Mesenchymal stem cell (in vitro differentiated cells and primary cell): ENCODE measurements around the gene MYO9A.

Experiments used
- DNase-seq: peaks from one replicate; pipeline ENCODE4 v3.0.0-alpha.2; 2013
- H2AFZ ChIP-seq: one replicate; pipeline ENCODE4 v1.6.1; 2013; ENCODE audit warnings: low read depth, mild to moderate bottlenecking, control low read depth, inconsistent platforms, low read length, moderate library complexity
- H2AK5ac ChIP-seq: 2 replicates; pipeline ENCODE4 v1.6.1; 2013; ENCODE audit warnings: low read length, moderate library complexity, mild to moderate bottlenecking, inconsistent platforms; ENCODE audit not compliant: severe bottlenecking
- H2BK120ac ChIP-seq: one replicate; pipeline ENCODE4 v1.6.1; 2013; ENCODE audit warnings: low read depth, mild to moderate bottlenecking, inconsistent platforms, low read length, moderate library complexity
- H2BK12ac ChIP-seq, 2 experiments: one replicate each; pipeline ENCODE4 v1.6.1; 2013; ENCODE audit warnings: inconsistent platforms in 2 of 2, low read length in 2 of 2, mild to moderate bottlenecking in 2 of 2, moderate library complexity in 2 of 2, control low read depth in 1 of 2
- H2BK15ac ChIP-seq: one replicate; pipeline ENCODE4 v1.6.1; 2013; ENCODE audit warnings: mild to moderate bottlenecking, low read depth, inconsistent platforms; ENCODE audit not compliant: poor library complexity, severe bottlenecking
- H2BK5ac ChIP-seq: 2 replicates; pipeline ENCODE4 v1.6.1; 2013; ENCODE audit warnings: low read depth, mild to moderate bottlenecking, low read length, control low read depth, inconsistent platforms; ENCODE audit not compliant: poor library complexity, severe bottlenecking
- H3K14ac ChIP-seq, 2 experiments: one replicate each; pipeline ENCODE4 v1.6.1; 2013; ENCODE audit warnings: inconsistent platforms in 2 of 2, low read length in 2 of 2, control low read depth in 1 of 2, mild to moderate bottlenecking in 1 of 2, moderate library complexity in 1 of 2
- H3K18ac ChIP-seq, 2 experiments: one replicate each; pipeline ENCODE4 v1.6.1; 2013; ENCODE audit warnings: inconsistent platforms in 2 of 2, low read length in 2 of 2, control low read depth in 1 of 2, low read depth in 1 of 2, mild to moderate bottlenecking in 1 of 2
- H3K23ac ChIP-seq, 2 experiments: one replicate each; pipeline ENCODE4 v1.6.1; 2013; ENCODE audit warnings: inconsistent platforms in 2 of 2, low read length in 2 of 2, mild to moderate bottlenecking in 2 of 2, moderate library complexity in 2 of 2, control low read depth in 1 of 2
- H3K27ac ChIP-seq: 2 replicates; pipeline ENCODE4 v1.5.1; 2013; ENCODE audit warnings: mild to moderate bottlenecking, moderate library complexity, low read length, control low read depth, inconsistent platforms; ENCODE audit not compliant: poor library complexity, severe bottlenecking
- H3K27me3 ChIP-seq, 2 experiments: 2 replicates each; pipeline versions ENCODE4 v1.6.1 to v1.7.0; 2013; ENCODE audit warnings: low read length in 2 of 2, mild to moderate bottlenecking in 2 of 2, moderate library complexity in 2 of 2, control low read depth in 1 of 2, inconsistent platforms in 1 of 2; ENCODE audit not compliant: control insufficient read depth in 1 of 2, insufficient read depth in 1 of 2
- H3K36me3 ChIP-seq, 2 experiments: 2 replicates each; pipeline versions ENCODE4 v1.6.1 to v1.7.0; 2013; ENCODE audit warnings: low read length in 2 of 2, control low read depth in 1 of 2, inconsistent platforms in 1 of 2, low read depth in 1 of 2, mild to moderate bottlenecking in 1 of 2; ENCODE audit not compliant: insufficient read depth in 2 of 2, control insufficient read depth in 1 of 2
- H3K4ac ChIP-seq, 2 experiments: one replicate each; pipeline ENCODE4 v1.6.1; 2013; ENCODE audit warnings: inconsistent platforms in 2 of 2, low read length in 2 of 2, mild to moderate bottlenecking in 2 of 2, moderate library complexity in 2 of 2, control low read depth in 1 of 2, low read depth in 1 of 2
- H3K4me1 ChIP-seq: 2 replicates; pipeline ENCODE4 v1.6.1; 2013; ENCODE audit warnings: low read depth, low read length, control low read depth; ENCODE audit not compliant: control insufficient read depth, insufficient read depth
- H3K4me2 ChIP-seq: 2 replicates; pipeline ENCODE4 v1.6.1; 2013; ENCODE audit warnings: low read length, mild to moderate bottlenecking, inconsistent platforms; ENCODE audit not compliant: poor library complexity, severe bottlenecking
- H3K4me3 ChIP-seq, 2 experiments: 2 replicates each; pipeline versions ENCODE4 v1.5.1 to v1.7.0; 2013; ENCODE audit warnings: low read length in 2 of 2, mild to moderate bottlenecking in 2 of 2, control low read depth in 1 of 2, low read depth in 1 of 2; ENCODE audit not compliant: insufficient read depth in 1 of 2
- H3K79me1 ChIP-seq: replicated peaks from 2 replicates; pipeline ENCODE4 v1.6.1; 2013; ENCODE audit warnings: mild to moderate bottlenecking, control low read depth, low read length, inconsistent platforms; ENCODE audit not compliant: poor library complexity, severe bottlenecking
- H3K9ac ChIP-seq: 2 replicates; pipeline ENCODE4 v1.7.0; 2013; ENCODE audit warnings: mild to moderate bottlenecking, low read length, moderate library complexity
- H3K9me3 ChIP-seq: 2 replicates; pipeline ENCODE4 v1.7.0; 2013; ENCODE audit warnings: mild to moderate bottlenecking, low read length; ENCODE audit not compliant: control insufficient read depth
- H4K8ac ChIP-seq: one replicate; pipeline ENCODE4 v1.6.1; 2013; ENCODE audit warnings: inconsistent platforms, mild to moderate bottlenecking, low read length, moderate library complexity
- H4K91ac ChIP-seq: one replicate; pipeline ENCODE4 v1.6.1; 2013; ENCODE audit warnings: mild to moderate bottlenecking, low read length, inconsistent platforms
- WGBS: methylation state at CpG from one replicate; pipeline ENCODE4 v1.1.7; 2013; ENCODE audit warnings: mixed read lengths; 5-methylcytosine and 5-hydroxymethylcytosine counted together

The MYO9A gene

DNA sequence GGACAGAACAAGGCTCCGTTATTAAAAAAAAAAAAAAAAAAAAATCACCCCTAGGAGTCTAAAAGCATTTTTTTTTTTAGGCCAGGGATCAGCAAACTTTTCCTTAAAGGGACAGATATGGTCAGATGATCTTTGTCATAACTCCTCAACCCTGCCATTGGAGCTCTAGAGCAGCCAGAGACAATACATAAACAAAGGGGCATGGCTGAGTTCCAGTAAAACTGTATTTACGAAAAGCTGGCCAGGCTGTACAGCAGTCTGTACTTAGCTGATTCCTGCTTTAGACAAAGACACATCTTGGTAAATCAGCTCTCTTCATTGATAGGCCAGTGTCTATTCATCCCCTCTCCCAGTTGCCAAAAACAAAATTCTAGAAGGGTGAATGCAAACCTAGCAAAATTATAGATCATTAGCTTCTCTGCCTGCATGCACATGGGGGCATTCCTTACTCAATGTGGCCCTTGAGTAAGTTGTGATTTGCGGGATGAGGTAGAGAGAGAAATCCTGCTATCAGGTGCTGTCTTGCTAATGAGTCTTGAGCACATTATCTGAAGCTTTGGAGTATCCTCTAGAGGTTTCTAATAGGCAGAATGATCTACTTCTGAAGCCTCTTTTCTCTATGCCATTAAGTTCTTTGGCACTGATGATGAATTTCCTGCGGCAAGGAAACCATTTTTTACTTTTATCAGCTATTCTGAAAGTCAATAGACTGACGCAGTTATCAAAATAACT, 35.5 kb upstream of the MYO9A start:
- H3K36me3 ChIP-seq, result no peaks in the 10 kb centered on the region
- H2BK15ac ChIP-seq, result no peak overlapping the region
- 91% methylated on average over 5 of the region's 5 CpGs for WGBS
- H2BK5ac ChIP-seq, result no peak overlapping the region
- H3K23ac ChIP-seq, result no peak overlapping the region
- H3K4me2 ChIP-seq, result no peak overlapping the region
- no peak overlapping the region for H4K91ac ChIP-seq
- H2BK12ac ChIP-seq, result no peak overlapping the region
- no peak overlapping the region for H2BK120ac ChIP-seq
- no peak overlapping the region for H4K8ac ChIP-seq
- no peaks in the 10 kb centered on the region for H3K9me3 ChIP-seq
- H3K27me3 ChIP-seq, result peaks cover 0 to 8% of the 10 kb centered on the region in 2 experiments
- peak overlapping the region; percentile 75 for H2AK5ac ChIP-seq
- no peak overlapping the region for H3K14ac ChIP-seq
- H3K9ac ChIP-seq, result no peak overlapping the region
- no peak overlapping the region for H3K27ac ChIP-seq
- DNase-seq, result peak; percentile 37
- no peak overlapping the region for H3K4ac ChIP-seq
- peaks cover 2% of the 10 kb centered on the region for H3K79me1 ChIP-seq
- H3K4me3 ChIP-seq, result no peak overlapping the region
- H3K18ac ChIP-seq, result no peak overlapping the region
- no peak overlapping the region for H2AFZ ChIP-seq
- H3K4me1 ChIP-seq, result peaks cover 16% of the 10 kb centered on the region

DNA sequence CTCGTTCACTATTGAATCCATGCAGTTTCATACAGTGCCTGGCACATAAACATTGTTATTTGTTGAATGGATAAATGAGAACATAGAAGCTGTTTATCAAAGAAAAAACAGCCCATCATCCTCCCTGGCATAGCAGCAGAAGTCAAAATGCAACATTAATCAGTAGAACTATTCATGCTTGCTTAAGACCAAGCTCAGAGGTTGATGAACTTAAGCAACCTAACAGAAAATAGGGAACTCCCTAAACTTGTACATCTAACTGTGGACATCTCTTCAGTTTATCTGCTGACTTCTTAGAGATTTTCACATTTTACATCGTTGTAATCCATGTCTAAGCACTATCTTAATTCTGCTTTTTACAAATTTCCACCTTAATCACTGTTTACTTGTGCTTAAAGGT, 29.5 kb upstream of the MYO9A start:
- Histone ChIP-seq H3K4me3 (no peak overlapping the region), H4K91ac (no peak overlapping the region), H3K27me3 (no peaks in the 10 kb centered on the region), H3K4ac (no peak overlapping the region), H3K36me3 (no peaks in the 10 kb centered on the region), H3K27ac (no peak overlapping the region), H2BK120ac (no peak overlapping the region), H4K8ac (no peak overlapping the region), H3K18ac (no peak overlapping the region), H2AK5ac (no peak overlapping the region), H2AFZ (no peak overlapping the region), H2BK12ac (no peak overlapping the region), H3K9ac (no peak overlapping the region), H3K4me2 (no peak overlapping the region), H3K79me1 (no peaks in the 10 kb centered on the region), H3K23ac (no peak overlapping the region), H2BK15ac (no peak overlapping the region), H3K9me3 (no peaks in the 10 kb centered on the region), H3K14ac (no peak overlapping the region), H3K4me1 (peaks cover 2% of the 10 kb centered on the region), H2BK5ac (no peak overlapping the region)
- DNase-seq, result no peak
- WGBS, result no CpG with 5 or more reads among the region's 2 CpGs

DNA sequence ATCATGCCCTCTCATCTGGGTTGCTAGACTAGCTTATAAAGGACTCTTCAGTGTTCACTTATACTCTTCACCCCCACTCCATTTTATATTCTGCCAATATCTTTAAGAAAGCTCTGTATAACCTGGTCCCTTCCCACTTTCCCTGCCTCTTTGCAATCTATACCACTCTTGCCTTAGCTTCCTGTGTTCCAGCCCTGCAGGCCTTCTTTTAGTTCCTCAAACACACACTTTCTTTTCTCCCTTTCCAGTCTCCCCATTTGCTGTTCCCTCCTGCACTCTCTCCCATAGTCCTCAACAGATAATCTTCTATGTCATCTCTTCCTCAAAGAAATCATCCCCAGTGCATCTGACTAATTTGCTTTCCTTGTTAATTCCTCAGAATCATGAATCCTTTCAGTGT, 29.0 kb upstream of the MYO9A start:
- no peak overlapping the region for H2BK15ac ChIP-seq
- peaks cover 2% of the 10 kb centered on the region for H3K4me1 ChIP-seq
- H4K8ac ChIP-seq, result no peak overlapping the region
- H3K36me3 ChIP-seq, result no peaks in the 10 kb centered on the region
- H2BK12ac ChIP-seq, result no peak overlapping the region
- H3K27me3 ChIP-seq, result no peaks in the 10 kb centered on the region
- no peak overlapping the region for H3K18ac ChIP-seq
- no peak overlapping the region for H3K4ac ChIP-seq
- H3K27ac ChIP-seq, result no peak overlapping the region
- no peak overlapping the region for H3K4me2 ChIP-seq
- no peak overlapping the region for H2AFZ ChIP-seq
- DNase-seq, result no peak
- no peak overlapping the region for H3K14ac ChIP-seq
- no peak overlapping the region for H2BK120ac ChIP-seq
- H3K4me3 ChIP-seq, result no peak overlapping the region
- H3K9ac ChIP-seq, result no peak overlapping the region
- H3K79me1 ChIP-seq, result no peaks in the 10 kb centered on the region
- no peak overlapping the region for H3K23ac ChIP-seq
- no peak overlapping the region for H2BK5ac ChIP-seq
- no peaks in the 10 kb centered on the region for H3K9me3 ChIP-seq
- H2AK5ac ChIP-seq, result no peak overlapping the region
- no peak overlapping the region for H4K91ac ChIP-seq

DNA sequence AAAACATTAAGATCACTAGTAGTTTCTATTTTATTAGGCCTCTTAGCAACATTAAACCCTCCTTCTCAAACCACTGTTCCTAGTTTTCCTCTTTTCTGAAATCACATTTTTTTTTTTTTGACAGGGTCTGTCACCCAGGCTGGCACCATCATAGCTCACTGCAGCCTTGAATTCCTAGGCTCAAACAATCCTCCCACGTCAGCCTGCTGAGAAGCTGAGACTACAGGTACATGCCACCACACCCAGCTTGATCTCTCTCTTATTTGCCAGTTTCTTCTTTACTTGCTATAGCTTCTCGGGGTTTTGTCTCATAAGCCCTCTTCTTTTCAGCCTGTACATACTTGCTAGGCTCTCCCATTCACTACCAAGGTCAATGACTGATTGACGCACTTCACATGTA, 28.3 kb upstream of the MYO9A start:
- no peaks in the 10 kb centered on the region for H3K9me3 ChIP-seq
- DNase-seq, result no peak
- no peak overlapping the region for H2AFZ ChIP-seq
- H3K36me3 ChIP-seq, result no peaks in the 10 kb centered on the region
- H2BK15ac ChIP-seq, result no peak overlapping the region
- H3K27ac ChIP-seq, result no peak overlapping the region
- no peak overlapping the region for H3K18ac ChIP-seq
- no peak overlapping the region for H3K4ac ChIP-seq
- no peaks in the 10 kb centered on the region for H3K27me3 ChIP-seq
- H3K14ac ChIP-seq, result no peak overlapping the region
- no peak overlapping the region for H2AK5ac ChIP-seq
- H3K4me1 ChIP-seq, result peaks cover 2% of the 10 kb centered on the region
- H3K4me3 ChIP-seq, result no peak overlapping the region
- no peak overlapping the region for H2BK5ac ChIP-seq
- H3K23ac ChIP-seq, result no peak overlapping the region
- no peaks in the 10 kb centered on the region for H3K79me1 ChIP-seq
- no peak overlapping the region for H4K8ac ChIP-seq
- H3K4me2 ChIP-seq, result no peak overlapping the region
- no peak overlapping the region for H3K9ac ChIP-seq
- 94% methylated on average over 3 of the region's 3 CpGs for WGBS
- H2BK12ac ChIP-seq, result no peak overlapping the region
- no peak overlapping the region for H2BK120ac ChIP-seq
- H4K91ac ChIP-seq, result no peak overlapping the region
